ENCODE data around the gene HOTAIR. TPM values are rescaled to one million over a fixed set of nuclear protein-coding genes. Genes with fewer than 3 reads are reported as not detected.

The HOTAIR gene
- total RNA-seq, 3 donors from 2014 or later, result not detected

DNA sequence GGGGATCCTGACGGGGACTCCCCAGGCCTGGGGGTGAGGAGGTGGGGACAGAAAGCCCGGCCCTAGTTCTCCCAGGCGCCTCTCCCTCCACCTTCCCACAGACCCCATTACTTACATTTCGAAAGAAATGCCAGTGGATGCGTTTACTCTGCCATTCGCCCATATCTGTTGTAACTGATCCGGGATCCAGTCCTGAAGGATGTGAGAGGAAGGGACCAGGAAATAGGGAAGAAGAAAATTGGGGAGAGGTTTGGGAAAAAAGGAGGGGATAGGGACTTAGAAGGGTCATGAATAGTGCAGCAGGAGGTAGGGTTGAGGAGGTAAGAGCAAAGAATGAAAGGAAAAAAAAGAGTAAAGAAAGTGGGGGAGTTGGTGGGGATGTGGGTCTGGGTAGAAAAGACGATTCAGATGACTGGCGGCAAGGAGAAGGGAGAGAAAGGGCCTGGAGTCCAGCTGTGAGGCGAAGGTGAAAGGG, 18.9 kb downstream of the HOTAIR start:
- Histone ChIP-seq H3K4me1 (ENCODE audit: low read depth) (no peaks in the 10 kb centered on the region), H3K36me3 (ENCODE audit: low read depth) (no peaks in the 10 kb centered on the region), H3K4me3 (no peak overlapping the region), H3K9me3 (no peaks in the 10 kb centered on the region)
- ATAC-seq (no peak), DNase-seq (no peak)
- intact Hi-C loops (cut with DNase I, micrococcal nuclease), result no loop called here
- TF ChIP-seq CTCF (IDR thresholded peaks at IDR 0.05), result no peak

DNA sequence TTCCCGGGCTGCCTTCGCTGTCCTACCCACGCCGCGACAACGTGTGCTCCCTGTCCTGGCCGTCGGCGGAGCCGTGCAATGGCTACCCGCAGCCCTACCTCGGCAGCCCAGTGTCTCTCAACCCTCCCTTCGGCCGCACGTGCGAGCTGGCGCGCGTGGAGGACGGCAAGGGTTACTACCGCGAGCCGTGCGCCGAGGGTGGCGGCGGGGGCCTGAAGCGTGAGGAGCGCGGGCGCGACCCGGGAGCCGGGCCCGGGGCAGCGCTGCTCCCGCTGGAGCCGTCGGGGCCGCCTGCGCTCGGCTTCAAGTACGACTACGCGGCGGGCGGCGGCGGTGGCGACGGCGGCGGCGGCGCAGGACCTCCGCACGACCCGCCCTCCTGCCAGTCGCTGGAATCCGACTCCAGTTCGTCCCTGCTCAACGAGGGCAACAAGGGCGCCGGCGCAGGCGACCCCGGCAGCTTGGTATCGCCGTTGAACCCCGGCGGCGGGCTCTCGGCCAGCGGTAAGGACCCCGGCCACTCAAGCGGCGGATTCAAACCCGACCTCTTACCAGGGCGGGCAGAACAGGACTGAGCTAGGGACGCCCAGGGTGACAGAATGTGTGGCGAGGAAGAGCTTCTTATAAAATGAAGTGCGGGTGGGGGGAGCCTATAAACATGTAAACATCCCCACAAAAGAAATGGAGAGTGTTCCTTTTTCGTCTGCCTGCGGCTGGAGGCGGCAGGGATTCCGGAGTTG, 19.5 kb downstream of the HOTAIR start:
- intact Hi-C loops (cut with DNase I, micrococcal nuclease), result no loop called here
- ATAC-seq (no peak), DNase-seq (no peak)
- no peak for TF ChIP-seq CTCF (IDR thresholded peaks at IDR 0.05)
- no peaks in the 10 kb centered on the region for H3K9me3 ChIP-seq
- no peaks in the 10 kb centered on the region for H3K36me3 ChIP-seq (ENCODE audit: low read depth)
- no peak overlapping the region for H3K4me3 ChIP-seq
- H3K4me1 ChIP-seq (ENCODE audit: low read depth), result no peaks in the 10 kb centered on the region

DNA sequence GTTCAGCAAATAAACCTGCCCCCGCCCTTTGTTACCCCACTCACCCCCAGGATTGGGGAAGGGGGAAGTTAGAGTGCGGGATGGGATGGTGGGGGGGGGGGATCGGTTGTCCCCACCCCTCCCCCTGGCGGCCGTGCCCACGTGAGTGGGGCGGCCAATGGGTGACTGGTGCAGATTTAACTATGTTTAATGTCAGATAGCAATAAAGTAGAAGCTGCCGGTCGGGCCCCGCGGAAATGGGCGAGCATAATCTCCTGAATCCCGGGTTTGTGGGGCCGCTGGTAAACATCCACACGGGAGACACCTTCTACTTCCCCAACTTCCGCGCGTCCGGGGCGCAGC, 20.1 kb downstream of the HOTAIR start, which contains the start of gene HOXC12:
Gene HOXC12 (plus strand): TSS at position 210 of the 342 bp plus-strand sequence. CDS start 27 bp downstream, at position 237.
- Histone ChIP-seq H3K9me3 (no peaks in the 10 kb centered on the region), H3K4me1 (ENCODE audit: low read depth) (no peaks in the 10 kb centered on the region), H3K36me3 (ENCODE audit: low read depth) (no peaks in the 10 kb centered on the region), H3K4me3 (no peak within 1 kb of the TSS)
- no peak for TF ChIP-seq CTCF (IDR thresholded peaks at IDR 0.05)
- DNase-seq (no peak), ATAC-seq (no peak)
- intact Hi-C loops (cut with DNase I, micrococcal nuclease), result no loop called here

- Histone ChIP-seq H3K4me1 (ENCODE audit: low read depth) (no peaks in the 10 kb centered on the region), H3K9me3 (no peaks in the 10 kb centered on the region), H3K36me3 (ENCODE audit: low read depth) (no peaks in the 10 kb centered on the region), H3K4me3 (no peak overlapping the region)
- ATAC-seq, result no peak
- no peak for TF ChIP-seq CTCF (IDR thresholded peaks at IDR 0.05)
- intact Hi-C loops (cut with DNase I, micrococcal nuclease), result no loop called here
- DNase-seq, result no peak
These were observed 20.7 kb downstream of the HOTAIR start for GRCh38 chr12:53953831-53954693.

DNA sequence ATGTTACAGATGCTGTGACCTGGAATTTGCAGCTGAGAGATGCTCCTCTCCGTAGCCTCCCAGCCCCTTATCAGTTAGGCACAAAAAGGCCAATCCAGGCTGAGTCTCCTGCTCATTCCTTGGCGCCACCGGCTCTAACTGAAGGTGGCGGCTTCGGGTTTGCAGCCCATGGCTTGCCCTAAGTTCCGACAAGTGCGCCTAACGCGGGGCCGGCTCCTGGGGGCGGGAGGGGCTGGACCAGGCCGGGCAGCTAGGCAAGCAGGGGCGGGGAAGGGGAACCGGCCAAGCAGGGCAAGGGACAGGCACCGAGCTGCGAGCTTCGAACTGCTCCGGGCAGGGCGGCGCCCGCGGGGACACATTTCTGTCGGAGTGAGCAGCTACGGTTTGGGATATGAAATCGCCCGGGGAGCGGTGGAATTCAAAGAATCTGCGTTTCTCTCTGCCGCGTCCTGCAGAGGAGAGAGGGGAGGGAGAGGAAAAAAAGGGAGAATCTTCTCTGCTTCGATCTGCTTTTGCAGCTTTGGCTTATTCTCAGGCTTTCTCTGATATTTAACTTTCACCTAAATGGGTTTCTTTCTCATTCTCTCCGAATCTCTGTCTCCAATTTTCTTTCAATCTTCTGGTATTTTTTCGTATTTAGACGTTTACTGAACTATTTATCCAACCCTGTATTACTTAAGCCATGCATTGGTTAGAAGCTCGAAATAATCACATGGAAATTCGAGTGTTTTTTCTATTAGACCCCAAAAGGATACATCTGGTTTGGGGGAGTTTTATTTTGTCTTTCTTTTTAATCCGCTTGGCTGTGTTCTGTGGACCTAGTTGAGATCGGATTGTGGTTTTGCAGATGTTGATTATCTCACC, 21.7 kb downstream of the HOTAIR start:
- Histone ChIP-seq H3K36me3 (ENCODE audit: low read depth) (no peaks in the 10 kb centered on the region), H3K4me1 (ENCODE audit: low read depth) (no peaks in the 10 kb centered on the region), H3K4me3 (no peak overlapping the region), H3K9me3 (no peaks in the 10 kb centered on the region)
- intact Hi-C loops (cut with DNase I, micrococcal nuclease), result no loop called here
- ATAC-seq, result no peak
- TF ChIP-seq CTCF (IDR thresholded peaks at IDR 0.05), result no peak
- DNase-seq, result no peak
